Activated gamma-delta T cell (primary cell): ENCODE data around the gene CAMKMT.

Source experiments
- DNase-seq: peaks from one replicate; lab custom pipeline; 2025; lab: John Stamatoyannopoulos, UW

The CAMKMT gene

GRCh38 chr2:44742057-44742456 is 380.3 kb downstream of the CAMKMT start:
- DNase-seq: no peak

DNA sequence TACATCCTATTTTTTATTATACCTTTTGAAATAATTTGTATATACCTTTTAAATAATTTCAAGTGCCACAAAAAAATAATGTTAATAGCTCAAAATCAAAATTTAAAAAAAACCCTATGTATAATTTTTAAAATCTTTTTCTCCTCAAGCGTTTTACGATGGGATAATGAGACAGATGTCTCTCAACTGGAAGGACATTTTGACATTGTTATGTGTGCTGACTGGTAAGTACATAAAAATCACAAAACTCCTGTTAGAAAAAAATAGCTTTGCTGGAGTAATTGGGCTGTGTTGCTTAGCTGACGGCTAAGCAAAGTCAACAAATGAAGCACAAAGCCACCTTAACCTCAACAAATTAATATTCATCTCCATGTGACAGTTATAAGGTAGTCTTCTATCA is 381.7 kb downstream of the CAMKMT start:
- no peak for DNase-seq

DNA sequence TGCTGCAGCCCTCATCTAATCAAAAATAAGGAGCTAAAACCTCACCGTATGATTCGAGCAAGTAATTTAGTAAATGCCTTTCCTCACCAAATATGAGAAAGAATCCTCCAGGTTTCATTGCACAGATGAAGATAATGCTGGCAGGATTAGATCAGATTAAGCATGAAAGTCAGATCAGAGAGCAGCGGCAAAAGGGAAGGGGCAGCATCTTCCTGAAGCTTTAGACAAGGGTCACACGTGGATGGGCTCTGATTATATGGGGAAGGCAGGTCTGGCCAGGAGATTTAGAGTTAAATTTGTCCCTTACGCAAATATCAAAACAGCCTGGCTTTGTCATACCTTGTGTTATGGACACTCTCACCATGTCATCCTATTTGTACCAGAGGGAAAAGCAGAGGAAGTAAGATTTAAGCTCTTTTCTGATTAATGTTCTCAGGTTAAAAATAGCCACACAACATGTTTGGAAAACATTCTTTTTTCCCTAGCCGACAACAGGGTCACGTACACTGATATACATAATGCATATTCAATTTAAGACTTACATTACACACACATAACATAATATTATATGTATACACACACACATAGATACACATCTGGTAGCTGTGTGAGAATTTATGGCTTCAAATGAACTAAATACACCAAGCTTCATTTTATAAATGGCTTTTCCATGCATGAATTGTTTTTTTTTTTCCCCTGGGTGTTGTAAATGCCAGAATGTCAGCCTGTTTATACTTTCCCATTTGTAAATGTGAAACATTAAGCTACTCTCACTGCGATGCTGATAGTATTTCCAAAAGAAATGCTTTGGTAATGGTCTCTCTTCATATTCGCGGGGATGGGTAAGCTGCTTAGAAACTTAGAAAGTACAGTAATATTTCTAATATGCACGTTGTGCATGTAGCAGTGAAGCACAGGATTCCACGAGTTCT is 383.5 kb downstream of the CAMKMT start:
- DNase-seq: no peak

DNA sequence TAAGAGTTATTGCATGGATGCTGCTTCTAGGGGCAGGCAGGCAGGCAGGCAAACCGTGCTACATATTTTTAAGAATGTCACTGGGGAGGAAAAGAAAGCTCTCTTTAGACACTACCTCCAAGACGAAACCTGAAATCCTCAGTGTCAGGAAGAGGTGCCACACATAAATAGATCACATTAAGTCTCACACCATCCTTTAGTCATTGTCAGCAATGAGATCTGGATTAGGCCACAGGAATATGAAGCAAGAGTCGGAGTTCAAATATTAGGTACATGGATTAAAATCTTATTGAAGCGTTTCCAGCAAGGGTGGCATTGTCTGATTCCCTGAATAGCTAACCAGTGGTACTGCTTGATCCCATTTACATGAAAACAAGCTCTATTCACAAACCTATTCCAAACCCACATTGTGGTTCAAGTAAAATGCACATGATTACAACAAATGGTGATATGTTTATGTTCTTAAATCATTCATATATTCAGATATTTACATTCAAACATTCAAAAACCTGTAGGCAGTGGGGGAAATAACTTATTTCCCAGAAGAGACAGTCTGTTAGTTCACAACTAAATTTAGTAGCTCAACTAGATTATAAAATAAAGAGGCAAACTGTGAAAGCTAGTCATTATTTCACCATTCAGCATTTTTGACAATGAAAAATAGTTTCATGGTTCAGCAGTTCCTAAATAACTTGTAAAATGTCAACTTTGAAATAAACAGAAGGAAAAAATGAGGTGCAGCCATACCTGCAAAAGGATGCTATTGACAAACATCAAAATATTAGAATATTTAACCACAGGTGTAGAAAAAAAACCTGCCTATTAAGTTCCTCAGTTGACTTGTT is 384.4 kb downstream of the CAMKMT start:
- DNase-seq: no peak

DNA sequence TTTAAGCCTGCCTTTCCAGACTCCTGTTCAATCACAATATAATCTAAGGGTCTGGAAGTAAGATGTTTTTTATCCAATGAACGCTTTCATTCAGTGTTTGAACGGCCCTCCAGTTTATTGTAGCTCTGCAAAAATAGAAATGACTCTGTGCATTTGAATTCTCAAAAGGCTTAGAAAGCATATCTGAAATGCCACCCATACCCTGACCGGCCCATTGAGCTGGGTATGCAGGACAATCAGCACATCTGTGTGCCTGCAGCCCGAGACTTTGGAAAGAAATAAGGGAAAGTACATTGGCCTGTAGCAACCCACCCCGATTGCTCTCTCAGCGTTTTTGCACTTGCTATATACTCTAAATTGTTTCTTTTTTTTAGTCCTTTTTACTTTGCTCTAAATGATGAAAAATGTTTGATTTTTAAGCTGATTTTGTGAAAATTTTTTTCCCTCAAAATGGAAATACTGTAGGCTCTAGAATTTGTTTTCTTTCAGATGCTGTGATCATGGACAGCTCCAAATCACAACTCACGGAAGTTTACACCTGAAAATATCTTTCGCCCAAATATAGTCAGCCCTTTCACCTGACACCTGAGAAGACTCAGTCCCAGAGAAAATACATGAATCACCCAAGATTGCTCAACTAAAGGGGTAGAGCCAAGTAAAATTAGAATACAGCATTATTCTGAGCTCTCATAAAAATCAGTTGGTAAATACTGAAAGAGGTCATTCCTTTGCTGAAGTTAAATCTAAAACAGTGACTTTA is 385.3 kb downstream of the CAMKMT start:
- no peak for DNase-seq

- no peak for DNase-seq
Observed at GRCh38 chr2:44747794-44748193, 386.0 kb downstream of the CAMKMT start.

- no peak for DNase-seq
Observed at GRCh38 chr2:44751754-44752479, 390.2 kb downstream of the CAMKMT start.

- DNase-seq: no peak
Observed at GRCh38 chr2:44752761-44753160, 391.0 kb downstream of the CAMKMT start.

DNA sequence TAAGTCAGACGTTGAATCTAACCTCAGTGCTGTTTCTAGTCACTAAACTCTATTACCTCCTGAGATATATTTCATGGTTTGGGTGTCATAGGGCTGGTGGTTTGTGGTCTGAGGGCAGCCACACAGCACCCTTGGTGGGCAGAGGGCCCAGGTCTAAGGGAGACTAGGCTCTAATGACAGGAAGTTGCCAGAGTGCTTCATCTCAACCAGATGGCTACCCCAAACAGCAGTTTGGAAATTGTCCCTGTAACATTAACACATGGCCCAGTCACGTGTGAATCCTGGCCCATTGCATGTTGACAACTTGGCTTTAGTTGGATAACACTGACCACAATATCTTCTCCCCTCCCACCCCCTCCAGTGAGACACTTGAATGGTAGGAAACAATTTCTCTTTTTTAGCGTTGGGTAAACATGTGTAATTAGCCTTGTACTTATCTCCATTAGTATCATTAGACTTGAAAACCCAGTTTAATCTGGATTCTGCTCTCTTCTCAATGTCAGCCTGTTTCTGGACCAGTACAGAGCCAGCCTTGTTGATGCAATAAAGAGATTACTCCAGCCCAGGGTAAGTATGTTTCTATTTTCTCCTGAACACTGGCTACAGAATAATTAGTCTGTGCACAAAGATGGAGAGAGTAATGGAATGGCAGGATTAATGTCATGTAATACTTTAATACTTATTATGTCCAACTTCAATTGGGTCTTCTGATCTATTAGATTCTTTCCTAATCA is 392.0 kb downstream of the CAMKMT start:
- no peak for DNase-seq

DNA sequence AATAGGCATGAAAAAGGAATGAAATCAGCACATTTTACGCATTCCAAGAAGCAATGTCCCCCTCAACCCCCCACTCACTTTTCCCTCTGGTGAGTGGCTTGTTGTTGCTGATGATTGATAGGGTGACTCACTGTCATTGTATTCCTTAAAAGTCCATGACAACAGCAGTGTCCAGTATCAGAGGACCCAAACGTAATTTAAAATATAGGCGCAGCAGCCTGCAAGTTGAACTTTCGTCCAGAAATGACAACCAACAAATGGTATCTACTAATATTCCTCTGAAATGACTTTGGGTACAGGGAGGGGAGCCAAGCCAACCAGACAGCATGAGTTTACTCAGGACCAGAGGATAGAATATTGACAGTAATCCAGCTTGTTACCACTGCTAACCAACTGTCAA is 396.8 kb downstream of the CAMKMT start:
- no peak for DNase-seq

- DNase-seq: no peak
Observed at GRCh38 chr2:44759823-44760222, 398.1 kb downstream of the CAMKMT start.

- no peak for DNase-seq
Observed at GRCh38 chr2:44763275-44763782, 401.6 kb downstream of the CAMKMT start.

DNA sequence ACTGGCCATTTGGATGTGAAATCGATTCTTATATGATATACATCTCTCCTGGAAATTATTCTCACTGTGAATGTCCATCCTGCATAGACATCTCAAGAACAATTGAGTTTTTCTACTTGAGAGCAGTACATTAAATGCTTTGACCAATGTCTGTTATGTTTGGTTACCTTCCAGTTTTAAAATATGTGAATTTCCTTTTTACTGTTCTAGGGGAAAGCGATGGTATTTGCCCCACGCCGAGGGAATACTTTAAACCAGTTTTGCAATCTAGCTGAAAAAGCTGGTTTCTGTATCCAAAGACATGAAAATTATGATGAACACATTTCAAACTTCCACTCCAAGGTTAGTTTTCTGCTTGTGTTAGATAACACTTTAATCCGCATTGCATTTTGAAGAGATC is 404.5 kb downstream of the CAMKMT start:
- DNase-seq: no peak

- no peak for DNase-seq
Observed at GRCh38 chr2:44766777-44767176, 405.0 kb downstream of the CAMKMT start.

GRCh38 chr2:44767691-44768090 is 405.9 kb downstream of the CAMKMT start:
- DNase-seq: no peak

GRCh38 chr2:44768438-44769236 is 406.9 kb downstream of the CAMKMT start:
- no peak for DNase-seq

DNA sequence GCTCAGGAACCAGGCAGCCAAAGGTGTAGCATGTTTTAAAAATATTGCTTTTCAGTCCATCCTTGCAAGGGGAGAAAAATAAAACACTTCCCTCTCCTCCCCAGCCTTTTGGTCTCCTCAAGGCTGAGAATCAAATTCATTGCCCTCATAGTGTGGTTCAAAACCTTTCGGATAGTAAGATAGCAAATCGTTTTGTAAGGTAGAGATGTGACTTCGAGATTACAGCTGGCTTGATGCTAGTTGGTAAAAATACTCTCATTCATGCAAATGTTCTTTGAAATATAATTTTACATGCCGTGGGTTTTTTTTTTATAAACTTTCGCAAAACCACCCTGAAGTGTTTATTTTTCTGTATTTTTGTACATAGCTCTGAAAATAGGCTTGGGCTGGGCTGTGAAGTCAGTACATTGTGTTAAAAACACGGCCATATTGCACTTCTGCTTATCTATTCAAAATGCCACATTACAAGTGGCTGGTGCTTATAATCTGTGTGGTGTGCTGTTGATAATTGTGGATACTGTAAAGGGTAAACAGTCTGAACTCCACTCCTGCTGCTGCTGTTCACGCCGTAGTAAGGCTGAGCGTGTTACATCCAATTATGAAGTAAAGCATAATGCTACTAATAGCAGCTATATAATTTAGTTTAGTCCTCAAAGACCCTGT is 407.7 kb downstream of the CAMKMT start:
- DNase-seq: no peak

DNA sequence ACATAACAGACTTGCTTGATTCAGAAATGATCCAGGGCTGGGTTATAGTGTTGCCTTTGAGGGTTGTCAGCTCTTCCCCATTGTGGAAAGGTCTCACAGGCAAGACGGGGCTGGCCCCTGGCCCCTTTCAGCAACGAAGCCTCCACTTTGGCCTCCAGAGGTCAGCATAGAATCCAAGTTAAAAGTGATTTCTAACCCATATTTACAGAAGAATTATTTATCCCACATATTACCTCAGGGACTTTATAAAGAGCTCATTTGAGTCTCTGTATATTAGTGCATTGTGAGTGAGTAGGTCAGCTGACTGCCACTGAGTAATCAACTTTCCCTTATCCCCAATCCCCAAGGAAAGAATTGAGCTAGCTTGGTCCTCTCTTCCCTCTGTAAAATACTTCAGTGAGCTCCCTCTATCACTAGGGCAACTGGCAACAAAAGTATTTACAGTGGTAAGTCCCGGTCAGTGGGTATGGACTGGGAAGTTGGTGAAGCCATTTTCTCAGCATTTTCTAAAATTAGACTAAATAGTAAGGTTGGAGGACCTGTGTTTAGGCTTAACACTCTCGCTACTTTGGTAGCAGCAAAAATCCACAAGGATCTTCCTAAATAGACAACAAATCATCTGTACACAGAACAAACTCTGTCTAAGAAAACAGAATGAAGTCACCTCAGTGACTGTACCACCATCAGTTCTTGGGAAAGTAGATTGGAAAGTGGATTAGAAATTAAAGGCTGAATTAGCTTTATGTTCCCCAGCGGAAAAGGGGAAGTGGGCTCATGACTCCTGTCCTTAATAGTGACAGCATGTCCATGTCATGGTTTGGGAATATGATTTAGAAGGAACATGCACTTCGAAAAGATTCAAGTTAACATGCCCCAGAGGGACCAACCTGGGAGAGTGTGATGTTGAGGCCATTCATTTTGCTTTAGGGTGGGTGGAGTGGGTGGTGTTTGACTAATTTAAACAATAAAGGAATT is 408.8 kb downstream of the CAMKMT start:
- no peak for DNase-seq
